NCI-H2196 (cell line): ENCODE data around the gene PPP1R37.

Source experiments
- DNase-seq: peaks from one replicate; lab custom pipeline; 2025; ENCODE audit not compliant: unreplicated experiment; lab: John Stamatoyannopoulos, UW

Gene PPP1R37

DNA sequence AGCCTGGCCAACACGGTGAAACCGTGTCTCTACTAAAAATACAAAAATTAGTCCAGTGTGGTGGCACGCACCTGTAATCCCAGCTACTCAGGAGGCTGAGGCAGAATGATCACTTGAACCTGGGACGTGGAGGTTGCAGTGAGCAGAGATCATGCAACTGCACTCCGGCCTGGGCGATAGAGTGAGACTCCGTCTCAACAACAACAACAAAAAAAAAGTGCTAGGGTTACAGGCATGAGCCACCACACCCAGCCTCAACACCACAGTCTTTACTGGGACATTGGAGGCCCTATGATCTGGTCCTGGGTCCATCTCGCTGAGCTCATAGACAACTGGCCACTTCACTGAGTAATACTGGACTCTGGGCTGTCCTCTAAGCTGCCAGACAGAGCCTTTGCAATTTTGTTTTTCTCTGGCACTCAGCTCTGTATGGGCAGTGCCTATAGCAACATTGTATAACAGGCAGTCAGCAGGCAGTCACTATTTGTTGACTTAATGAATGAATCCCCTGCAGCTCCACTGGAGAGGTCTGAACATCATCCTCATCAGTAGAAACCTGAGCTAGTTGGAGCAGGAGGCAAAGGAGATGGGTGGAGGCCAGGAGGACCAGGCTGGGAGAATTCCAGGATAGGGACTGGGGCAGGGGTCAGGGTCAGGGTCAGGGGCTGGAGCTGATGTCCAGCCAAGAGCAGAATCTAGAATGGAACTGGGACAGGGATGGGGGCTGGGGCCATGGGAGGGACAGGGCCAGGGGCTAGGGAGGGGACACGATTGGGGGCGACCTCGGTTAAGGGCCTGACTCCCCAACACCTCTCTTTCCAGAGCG lies 93.7 kb downstream of the PPP1R37 start:
- no peak for DNase-seq

DNA sequence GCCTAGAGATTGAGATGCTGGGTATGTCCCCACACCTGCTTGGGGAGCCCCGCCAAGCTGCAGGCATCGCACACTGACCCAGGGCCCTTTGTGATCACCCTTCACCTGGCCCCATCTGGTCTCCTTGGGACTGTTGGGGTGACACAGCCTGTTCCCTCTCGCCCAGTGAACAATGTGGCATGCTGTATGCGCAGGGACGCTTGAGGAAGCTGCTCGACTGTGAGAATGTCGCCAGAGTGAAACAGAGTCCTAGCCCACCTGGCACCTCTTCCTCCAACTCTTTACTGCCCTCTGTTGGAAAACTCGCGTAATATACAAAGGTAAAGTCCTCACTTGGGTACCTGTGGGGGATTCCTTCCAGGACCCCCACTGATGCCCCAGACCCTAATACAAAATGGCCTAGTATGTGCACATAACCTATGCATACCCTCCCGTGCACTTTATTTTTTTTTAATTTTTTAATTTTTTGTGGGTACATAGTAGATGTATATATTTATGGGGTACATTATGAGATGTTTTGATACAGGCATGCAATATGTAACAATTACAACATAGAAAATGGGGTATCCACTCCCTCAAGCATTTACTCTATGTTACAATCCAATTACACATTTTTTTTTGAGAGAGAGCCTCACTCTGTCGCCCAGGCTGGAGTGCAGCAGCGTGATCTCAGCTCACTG lies 94.6 kb downstream of the PPP1R37 start:
- peak; percentile 66 for DNase-seq

DNA sequence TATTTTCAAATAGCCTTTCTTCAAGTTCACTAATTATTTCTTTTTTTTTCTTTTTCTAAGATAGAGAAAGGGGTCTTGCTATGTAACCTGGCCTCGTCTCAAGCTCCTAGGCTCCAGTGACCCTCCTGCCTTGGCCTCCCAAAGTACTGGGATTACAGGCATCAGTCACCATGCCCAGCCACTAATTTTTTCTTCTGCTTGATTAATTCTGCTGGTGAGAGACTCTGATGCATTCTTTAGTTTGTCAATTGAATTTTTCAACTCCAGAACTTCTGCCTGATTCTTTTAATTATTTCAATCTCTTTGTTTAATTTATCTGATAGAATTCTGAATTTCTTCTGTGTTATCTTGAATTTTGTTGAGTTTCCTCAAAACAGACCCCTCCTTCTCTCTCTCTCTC lies 97.0 kb downstream of the PPP1R37 start:
- no peak for DNase-seq

DNA sequence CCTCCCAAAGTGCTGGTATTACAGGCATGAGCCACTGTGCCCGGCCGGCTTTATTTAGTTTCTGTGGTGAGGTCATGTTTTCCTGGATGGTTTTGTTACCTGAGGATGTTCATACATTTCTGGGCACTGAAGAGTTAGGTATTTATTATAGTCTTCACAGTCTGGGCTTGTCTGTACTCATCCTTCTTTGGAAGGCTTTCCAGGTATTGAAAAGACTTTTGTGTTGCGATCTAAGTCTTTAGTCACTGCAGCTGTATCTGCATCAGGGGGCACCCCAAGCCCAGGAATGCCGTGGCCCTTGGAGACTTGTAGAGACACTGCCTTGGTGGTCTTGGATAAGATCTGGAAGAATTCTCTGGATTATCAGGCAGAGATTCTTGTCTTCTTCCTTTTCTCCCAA lies 98.4 kb downstream of the PPP1R37 start:
- no peak for DNase-seq

DNA sequence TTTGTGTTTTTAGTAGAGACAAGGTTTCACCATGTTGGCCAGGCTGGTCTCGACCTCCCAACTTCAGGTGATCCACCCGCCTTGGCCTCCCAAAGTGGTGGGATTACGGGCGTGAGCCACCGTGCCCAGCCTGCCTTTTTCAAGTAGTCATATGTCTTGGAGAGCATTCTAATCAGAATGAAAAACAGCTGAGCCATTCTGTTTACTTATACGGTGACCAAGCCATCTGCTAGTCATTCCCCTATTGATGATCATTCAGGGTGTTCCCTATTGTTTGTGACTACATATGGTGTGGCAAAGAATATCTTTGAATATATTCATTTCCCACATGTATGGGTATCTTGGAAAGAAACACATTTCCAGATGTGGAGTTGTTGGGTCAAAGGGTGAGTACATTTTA lies 102.8 kb downstream of the PPP1R37 start:
- DNase-seq = no peak
